DND-41 (cell line): ENCODE results near the gene HPRT1.

Experiments
- ATAC-seq: fragments of 200-7000 bp; cut with Tn5 transposase; 3 replicates; pipeline ENCODE4 v1.9.1; 2021; ENCODE audit warnings: low read depth; ENCODE audit not compliant: insufficient read depth
- DNase-seq: peaks from one replicate; pipeline ENCODE4 v3.0.0-alpha.2; 2020
- H2AFZ ChIP-seq: 2 replicates; pipeline ENCODE4 v1.6.0; 2012; ENCODE audit warnings: low read depth, low read length
- H3K27ac ChIP-seq: 2 replicates; pipeline ENCODE4 v1.5.1; 2012; ENCODE audit warnings: low read length, inconsistent platforms
- H3K27me3 ChIP-seq: fragments of 200-600 bp; sonication (generic); 2 replicates; pipeline ENCODE4 v1.6.0; 2012; ENCODE audit warnings: low read length, mild to moderate bottlenecking, inconsistent platforms; ENCODE audit not compliant: insufficient read depth, poor library complexity
- H3K36me3 ChIP-seq: 2 replicates; pipeline ENCODE4 v1.5.1; 2012; ENCODE audit warnings: low read length, inconsistent platforms; ENCODE audit not compliant: insufficient read depth
- H3K4me1 ChIP-seq: 2 replicates; pipeline ENCODE4 v1.5.1; 2012; ENCODE audit warnings: mild to moderate bottlenecking, low read length; ENCODE audit not compliant: insufficient read depth
- H3K4me2 ChIP-seq: 2 replicates; pipeline ENCODE4 v1.6.0; 2012; ENCODE audit warnings: mild to moderate bottlenecking, moderate library complexity, low read length, inconsistent platforms; ENCODE audit not compliant: insufficient read depth
- H3K4me3 ChIP-seq, 2 experiments: fragments of 200-600 bp in 1 of 2; shearing (Covaris generic) in 1 of 2; 2 replicates each; pipeline ENCODE4 v1.5.1; 2012 to 2016; ENCODE audit warnings: inconsistent platforms in 2 of 2, low read length in 2 of 2, mild to moderate bottlenecking in 2 of 2, low read depth in 1 of 2, moderate library complexity in 1 of 2
- H3K79me2 ChIP-seq: 2 replicates; pipeline ENCODE4 v1.6.0; 2012; ENCODE audit warnings: low read length, inconsistent platforms; ENCODE audit not compliant: insufficient read depth
- H3K9ac ChIP-seq: 2 replicates; pipeline ENCODE4 v1.6.0; 2012; ENCODE audit warnings: low read depth, mild to moderate bottlenecking, inconsistent platforms, low read length, moderate library complexity
- H3K9me3 ChIP-seq: 2 replicates; pipeline ENCODE4 v1.5.1; 2012; ENCODE audit warnings: low read length, moderate library complexity, mild to moderate bottlenecking, inconsistent platforms; ENCODE audit not compliant: insufficient read depth, severe bottlenecking
- H4K20me1 ChIP-seq: 2 replicates; pipeline ENCODE4 v1.6.0; 2012; ENCODE audit warnings: low read length; ENCODE audit not compliant: insufficient read depth
- CTCF ChIP-seq: IDR thresholded peaks from 2 replicates; pipeline ENCODE4 v1.5.1; 2012; ENCODE audit warnings: borderline replicate concordance, low read length, moderate library complexity, mild to moderate bottlenecking; ENCODE audit not compliant: poor library complexity, severe bottlenecking; ENCODE audit errors: extremely low read depth
- EZH2 ChIP-seq: IDR thresholded peaks from 3 replicates; pipeline ENCODE4 v1.6.1; 2012; ENCODE audit warnings: borderline replicate concordance, low read depth, mild to moderate bottlenecking, moderate library complexity, low read length, inconsistent platforms; ENCODE audit not compliant: severe bottlenecking

The HPRT1 gene

GRCh38 chrX:134452596-134452995 is 7.4 kb upstream of the HPRT1 start:
- DNase-seq (no peak), ATAC-seq (no peak)
- Histone ChIP-seq H2AFZ (no peak overlapping the region), H3K4me3 (no peak overlapping the region), H3K4me1 (no peaks in the 10 kb centered on the region), H3K79me2 (no peaks in the 10 kb centered on the region), H3K27me3 (no peaks in the 10 kb centered on the region), H3K9ac (no peak overlapping the region), H3K27ac (no peak overlapping the region), H4K20me1 (no peaks in the 10 kb centered on the region), H3K4me2 (no peak overlapping the region), H3K9me3 (no peaks in the 10 kb centered on the region), H3K36me3 (no peaks in the 10 kb centered on the region)
- no peak for TF ChIP-seq EZH2
- TF ChIP-seq CTCF: no peak

GRCh38 chrX:134453631-134454030 is 6.3 kb upstream of the HPRT1 start:
- H2AFZ ChIP-seq: no peak overlapping the region
- no peak overlapping the region for H3K4me2 ChIP-seq
- no peaks in the 10 kb centered on the region for H3K27me3 ChIP-seq
- no peak overlapping the region for H3K4me3 ChIP-seq
- no peak overlapping the region for H3K9ac ChIP-seq
- no peak for ATAC-seq
- no peaks in the 10 kb centered on the region for H3K36me3 ChIP-seq
- no peak overlapping the region for H3K27ac ChIP-seq
- H3K79me2 ChIP-seq: no peaks in the 10 kb centered on the region
- H4K20me1 ChIP-seq: no peaks in the 10 kb centered on the region
- DNase-seq: no peak
- TF ChIP-seq CTCF (no peak), EZH2 (no peak)
- H3K4me1 ChIP-seq: no peaks in the 10 kb centered on the region
- no peaks in the 10 kb centered on the region for H3K9me3 ChIP-seq

- Histone ChIP-seq H3K4me1 (peaks cover 4% of the 10 kb centered on the region), H4K20me1 (no peaks in the 10 kb centered on the region), H3K36me3 (no peaks in the 10 kb centered on the region), H3K79me2 (no peaks in the 10 kb centered on the region), H2AFZ (no peak overlapping the region), H3K9ac (no peak overlapping the region), H3K27ac (no peak overlapping the region), H3K4me3 (no peak overlapping the region), H3K27me3 (no peaks in the 10 kb centered on the region), H3K9me3 (no peaks in the 10 kb centered on the region), H3K4me2 (no peak overlapping the region)
- TF ChIP-seq CTCF: no peak
- no peak for TF ChIP-seq EZH2
- DNase-seq (no peak), ATAC-seq (no peak)
Measured at GRCh38 chrX:134454506-134454905, 5.5 kb upstream of the HPRT1 start.

- Histone ChIP-seq H3K79me2 (peaks cover 26% of the 10 kb centered on the region), H3K27ac (no peak overlapping the region), H3K4me2 (no peak overlapping the region), H3K9me3 (no peaks in the 10 kb centered on the region), H4K20me1 (peaks cover 4% of the 10 kb centered on the region; the same call in 1 of the 2 replicates), H3K4me1 (peaks cover 22% of the 10 kb centered on the region), H3K4me3 (no peak overlapping the region), H3K9ac (no peak overlapping the region), H3K27me3 (no peaks in the 10 kb centered on the region), H3K36me3 (no peaks in the 10 kb centered on the region), H2AFZ (no peak overlapping the region)
- no peak for ATAC-seq
- no peak for DNase-seq
- TF ChIP-seq CTCF (no peak), EZH2 (no peak)
Measured at GRCh38 chrX:134457708-134458107, 2.3 kb upstream of the HPRT1 start.
